CD4-positive, alpha-beta T cell (primary cell): ENCODE results near the gene FAM222B. TPM values are rescaled to one million over a fixed set of nuclear protein-coding genes. Genes with fewer than 3 reads are reported as not detected.
A peak's percentile ranks its signal among the peaks of the same experiment; 100 is the strongest.

Experiments used
- ATAC-seq: fragments of 200-7000 bp; cut with Tn5 transposase; one replicate; pipeline ENCODE4 v1.10.0; 2022; ENCODE audit warnings: mild to moderate bottlenecking; ENCODE audit not compliant: poor library complexity
- CTCF ChIA-PET: fragments of 350-600 bp; sonication (Branson Sonifier 250); formaldehyde crosslinking; loops from one replicate; lab custom pipeline; 2021; ENCODE audit warnings: antibody characterized with exemption, inconsistent platforms; lab: Charles Lee
- POLR2A ChIA-PET: fragments of 350-600 bp; sonication (Branson Sonifier 250); formaldehyde crosslinking; loops from one replicate; lab custom pipeline; 2021; ENCODE audit warnings: antibody characterized with exemption, inconsistent platforms; lab: Charles Lee
- DNase-seq, 14 experiments: peaks; one replicate each; pipeline ENCODE4 v3.0.0-alpha.2; 2013 to 2020; ENCODE audit warnings: mixed read lengths in 2 of 14
- H3K27ac ChIP-seq, 2 donors: one replicate each; pipeline versions ENCODE4 v1.5.1 to v1.7.0; 2013; ENCODE audit warnings: low read length in 2 of 2, low read depth in 1 of 2, mild to moderate bottlenecking in 1 of 2
- H3K27me3 ChIP-seq, 2 experiments: 1 replicate in 1 of 2; 2 replicates in 1 of 2; pipeline versions ENCODE4 v1.6.1 to v1.7.0; 2013; ENCODE audit warnings: low read length in 2 of 2, control low read depth in 1 of 2, mild to moderate bottlenecking in 1 of 2, moderate library complexity in 1 of 2; ENCODE audit not compliant: insufficient read depth in 2 of 2, control insufficient read depth in 1 of 2
- H3K36me3 ChIP-seq: one replicate; pipeline ENCODE4 v1.6.1; 2013; ENCODE audit warnings: low read length, control low read depth; ENCODE audit not compliant: insufficient read depth
- H3K4me1 ChIP-seq: one replicate; pipeline ENCODE4 v1.6.1; 2013; ENCODE audit warnings: low read length, control low read depth; ENCODE audit not compliant: insufficient read depth
- H3K4me3 ChIP-seq: one replicate; pipeline ENCODE4 v1.5.1; 2013; ENCODE audit warnings: mild to moderate bottlenecking, low read length, moderate library complexity
- H3K9me3 ChIP-seq, 2 experiments: 1 replicate in 1 of 2; 2 replicates in 1 of 2; pipeline versions ENCODE4 v1.6.1 to v1.7.0; 2013; ENCODE audit warnings: low read length in 2 of 2, mild to moderate bottlenecking in 2 of 2, control low read depth in 1 of 2, moderate library complexity in 1 of 2; ENCODE audit not compliant: control insufficient read depth in 1 of 2, insufficient read depth in 1 of 2
- H3K27ac Mint-ChIP-seq: one replicate; pipeline ENCODE4 v1.8.0; 2020; ENCODE audit warnings: mixed read lengths
- H3K27me3 Mint-ChIP-seq: one replicate; pipeline ENCODE4 v1.8.0; 2021; ENCODE audit warnings: mixed read lengths
- H3K36me3 Mint-ChIP-seq: one replicate; pipeline ENCODE4 v1.8.0; 2021; ENCODE audit warnings: low read depth, mixed read lengths
- H3K4me1 Mint-ChIP-seq: one replicate; pipeline ENCODE4 v1.8.0; 2021; ENCODE audit warnings: low read depth, mixed read lengths
- H3K4me3 Mint-ChIP-seq: one replicate; pipeline ENCODE4 v1.8.0; 2020; ENCODE audit warnings: mild to moderate bottlenecking, mixed read lengths
- H3K9me3 Mint-ChIP-seq: one replicate; pipeline ENCODE4 v1.8.0; 2020; ENCODE audit warnings: mixed read lengths
- intact Hi-C, 2 experiments: fragments of 100-400 bp; cut with DNase I in 1 of 2; cut with micrococcal nuclease in 1 of 2; formaldehyde crosslinking; loops; one replicate each; pipeline versions ENCODE4 v1.15.1 to v1.9.0; 2023 to 2025; cut with DNase I, micrococcal nuclease
- total RNA-seq, 174 experiments: library from RNA in 2 of 174; stranded (reverse) in 2 of 174; gene quantifications; one replicate each; pipeline ENCODE4 v1.2.3 and lab custom pipeline; 2021 to 2026
- TF ChIP-seq, protein P1 (sequence below): fragments of 200-600 bp; IDR thresholded peaks from one replicate; pipeline ENCODE4 v1.8.0; 2022; ENCODE audit warnings: antibody characterized with exemption, mild to moderate bottlenecking

Gene FAM222B
- total RNA-seq, 2 experiments from 2014 or later = 17.3 to 17.5 TPM

GRCh38 chr17:28710861-28711722 is 131.5 kb downstream of the FAM222B start:
- ChIA-PET CTCF (interaction anchor here (0.6 to 3.6 kb wide), 8 partner anchors 9 to 243 kb away, joined by 3 to 24 read pairs (median 7); partner anchors contain the start of genes NEK8, RPL23A, SDF2 and SUPT6H), POLR2A (interaction anchor here (0.7 to 4.6 kb wide), 20 partner anchors 9 to 583 kb away, joined by 3 to 110 read pairs (median 5); partner anchors contain the start of genes BLTP2, FLOT2, IFT20 and NEK8)
- peak overlapping the region; percentile 72 for H3K4me3 ChIP-seq
- H3K36me3 Mint-ChIP-seq = no peaks in the 10 kb centered on the region
- H3K9me3 ChIP-seq = no peaks in the 10 kb centered on the region
- no peaks in the 10 kb centered on the region for H3K36me3 ChIP-seq
- peaks cover 17% of the 10 kb centered on the region for H3K27me3 Mint-ChIP-seq
- TF ChIP-seq, protein P1, sequence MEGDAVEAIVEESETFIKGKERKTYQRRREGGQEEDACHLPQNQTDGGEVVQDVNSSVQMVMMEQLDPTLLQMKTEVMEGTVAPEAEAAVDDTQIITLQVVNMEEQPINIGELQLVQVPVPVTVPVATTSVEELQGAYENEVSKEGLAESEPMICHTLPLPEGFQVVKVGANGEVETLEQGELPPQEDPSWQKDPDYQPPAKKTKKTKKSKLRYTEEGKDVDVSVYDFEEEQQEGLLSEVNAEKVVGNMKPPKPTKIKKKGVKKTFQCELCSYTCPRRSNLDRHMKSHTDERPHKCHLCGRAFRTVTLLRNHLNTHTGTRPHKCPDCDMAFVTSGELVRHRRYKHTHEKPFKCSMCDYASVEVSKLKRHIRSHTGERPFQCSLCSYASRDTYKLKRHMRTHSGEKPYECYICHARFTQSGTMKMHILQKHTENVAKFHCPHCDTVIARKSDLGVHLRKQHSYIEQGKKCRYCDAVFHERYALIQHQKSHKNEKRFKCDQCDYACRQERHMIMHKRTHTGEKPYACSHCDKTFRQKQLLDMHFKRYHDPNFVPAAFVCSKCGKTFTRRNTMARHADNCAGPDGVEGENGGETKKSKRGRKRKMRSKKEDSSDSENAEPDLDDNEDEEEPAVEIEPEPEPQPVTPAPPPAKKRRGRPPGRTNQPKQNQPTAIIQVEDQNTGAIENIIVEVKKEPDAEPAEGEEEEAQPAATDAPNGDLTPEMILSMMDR = no peak
- H3K27me3 ChIP-seq = peaks cover 4 to 5% of the 10 kb centered on the region in 2 experiments
- DNase-seq (peak; percentile 78 to 93 (median 86)), ATAC-seq (peak; percentile 92)
- no peaks in the 10 kb centered on the region for H3K9me3 Mint-ChIP-seq
- H3K27ac Mint-ChIP-seq = peak overlapping the region; percentile 87
- H3K27ac ChIP-seq = peak overlapping the region; percentile 68 to 73
- peaks cover 18% of the 10 kb centered on the region for H3K4me1 ChIP-seq
- peaks cover 20% of the 10 kb centered on the region for H3K4me1 Mint-ChIP-seq
- H3K4me3 Mint-ChIP-seq = peak overlapping the region; percentile 94
- intact Hi-C loops = loop anchor here (5.0 to 10.0 kb wide), 3 partner anchors 49 to 356 kb away; partner anchors contain the start of genes BLTP2 (in 2 of the 2), POLDIP2 (in 1 of the 2), SDF2 (in 1 of the 2) and SUPT6H (in 1 of the 2)

DNA sequence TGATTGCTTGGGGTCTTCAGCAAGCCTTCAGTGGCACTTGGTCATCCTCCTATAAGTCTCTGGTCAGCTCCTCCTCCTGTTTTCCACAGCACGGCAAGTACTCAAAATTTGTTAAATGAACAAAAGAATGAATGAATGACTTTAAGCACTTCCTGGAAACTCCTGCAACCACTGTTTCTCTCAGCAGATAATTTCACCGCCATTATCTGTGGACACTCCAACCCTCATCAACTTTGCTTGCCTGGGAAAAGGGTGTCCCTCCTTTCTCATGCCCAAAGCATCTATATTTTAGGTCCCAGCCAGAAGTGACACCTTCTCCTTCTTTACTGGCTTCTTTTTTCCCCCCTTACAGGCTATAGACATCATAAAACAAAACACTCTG is 135.3 kb downstream of the FAM222B start:
- Mint-ChIP-seq H3K36me3 (peaks cover 19% of the 10 kb centered on the region), H3K4me1 (peaks cover 15% of the 10 kb centered on the region), H3K27ac (peak overlapping the region; percentile 38), H3K27me3 (no peaks in the 10 kb centered on the region), H3K9me3 (no peaks in the 10 kb centered on the region), H3K4me3 (peak overlapping the region; percentile 36)
- DNase-seq = no peak
- Histone ChIP-seq H3K36me3 (peaks cover 13% of the 10 kb centered on the region), H3K27me3 (no peaks in the 10 kb centered on the region), H3K9me3 (no peaks in the 10 kb centered on the region), H3K4me3 (no peak overlapping the region), H3K4me1 (peaks cover 15% of the 10 kb centered on the region), H3K27ac (no peak overlapping the region)
- TF ChIP-seq, protein P1 = no peak
- intact Hi-C loops = no loop called here
- CTCF ChIA-PET = no interaction called here
- ATAC-seq = no peak
- POLR2A ChIA-PET = interaction anchor here (1.2 to 1.5 kb wide), 2 partner anchors 13 to 62 kb away, joined by 3 to 7 read pairs; partner anchors contain the start of genes BLTP2 and RPL23A

DNA sequence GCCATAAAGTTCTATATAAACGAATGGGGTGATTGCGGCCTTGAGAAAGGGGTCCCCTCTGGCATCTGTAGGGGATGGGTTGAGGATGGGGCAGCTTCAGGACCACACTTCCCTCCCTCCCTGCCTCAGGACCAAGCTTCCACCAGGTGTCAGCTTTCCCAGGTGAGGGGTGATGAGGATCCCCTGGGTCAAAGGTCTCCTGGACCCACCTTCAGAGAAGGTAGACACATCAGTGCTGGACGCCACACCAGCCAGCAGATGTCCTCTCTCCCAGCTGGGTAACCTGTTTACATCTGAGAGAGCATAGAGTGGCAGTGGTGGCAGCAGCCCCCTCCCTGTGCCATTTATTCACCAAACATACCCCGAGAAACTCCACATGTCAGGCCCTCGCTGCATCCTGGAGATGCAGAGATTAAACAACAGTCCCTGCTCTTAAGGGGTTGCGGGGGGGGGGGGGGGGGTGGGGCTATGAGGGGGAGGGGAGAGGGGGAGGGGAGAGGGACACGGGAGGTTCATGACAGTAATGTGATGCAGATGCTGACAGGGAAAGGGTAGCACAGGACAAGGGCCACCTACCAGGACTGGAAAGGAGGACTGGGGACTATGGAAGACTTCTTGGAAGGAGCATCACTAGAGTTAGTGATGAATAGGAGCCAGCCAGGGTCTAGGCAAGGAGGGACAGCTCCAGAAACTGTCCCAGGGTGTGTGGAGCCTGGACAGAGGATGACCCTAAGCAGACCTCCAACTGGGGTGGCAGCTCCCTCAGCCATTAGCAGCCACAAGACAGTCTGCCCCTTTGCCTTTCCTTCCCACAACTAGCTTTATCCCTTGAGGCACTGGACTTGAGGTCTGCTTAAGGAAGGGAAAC is 135.9 kb downstream of the FAM222B start:
- POLR2A ChIA-PET = interaction anchor here (1.2 to 1.5 kb wide), 2 partner anchors 13 to 62 kb away, joined by 3 to 7 read pairs; partner anchors contain the start of genes BLTP2 and RPL23A
- TF ChIP-seq, protein P1 = no peak
- Mint-ChIP-seq H3K27ac (peak overlapping the region; percentile 38), H3K27me3 (no peaks in the 10 kb centered on the region), H3K9me3 (no peaks in the 10 kb centered on the region), H3K4me1 (peaks cover 11% of the 10 kb centered on the region), H3K36me3 (peaks cover 25% of the 10 kb centered on the region), H3K4me3 (peak overlapping the region; percentile 36)
- intact Hi-C loops = no loop called here
- H3K27me3 ChIP-seq = no peaks in the 10 kb centered on the region
- DNase-seq (no peak), ATAC-seq (no peak)
- no peaks in the 10 kb centered on the region for H3K9me3 ChIP-seq
- CTCF ChIA-PET = interaction anchor here (0.6 kb wide), 1 partner anchor 1018 kb away, joined by 3 read pairs; no protein-coding TSS in a partner anchor
- H3K36me3 ChIP-seq = peaks cover 19% of the 10 kb centered on the region
- peaks cover 8% of the 10 kb centered on the region for H3K4me1 ChIP-seq
- no peak overlapping the region for H3K27ac ChIP-seq
- no peak overlapping the region for H3K4me3 ChIP-seq
